ENCODE measurements around the gene LZTS3.
"Not testable (repeated sequence)": the region's sequence is repeated elsewhere in the genome, so short reads cannot be mapped to it uniquely, and the experiment has no call there.

The LZTS3 gene

GRCh38 chr20:3167738-3168078, 5.6 kb downstream of the LZTS3 start:
- no peak for DNase-seq (ENCODE audit: low read depth)

- no peak for DNase-seq (ENCODE audit: low read depth)
Observed at GRCh38 chr20:3166913-3167342, 6.4 kb downstream of the LZTS3 start.

- DNase-seq (ENCODE audit: low read depth) = no peak
Observed at GRCh38 chr20:3166338-3166912, 6.9 kb downstream of the LZTS3 start.

GRCh38 chr20:3165473-3166337, 7.6 kb downstream of the LZTS3 start:
- DNase-seq (ENCODE audit: low read depth) = no peak

- no peak for DNase-seq (ENCODE audit: low read depth)
Observed at GRCh38 chr20:3164763-3165410, 8.5 kb downstream of the LZTS3 start.

- no peak for DNase-seq (ENCODE audit: low read depth)
Observed at GRCh38 chr20:3164043-3164762, 9.1 kb downstream of the LZTS3 start.

- DNase-seq (ENCODE audit: low read depth) = no peak
Observed at GRCh38 chr20:3163099-3164042, 10.0 kb downstream of the LZTS3 start.

- no peak for DNase-seq (ENCODE audit: low read depth)
Observed at GRCh38 chr20:3162080-3162611, 11.2 kb downstream of the LZTS3 start.

GRCh38 chr20:3161316-3162079, 11.9 kb downstream of the LZTS3 start:
- DNase-seq (ENCODE audit: low read depth) = no peak

- DNase-seq (ENCODE audit: low read depth) = no peak
Observed at GRCh38 chr20:3160418-3160817, 12.9 kb downstream of the LZTS3 start.

GRCh38 chr20:3158968-3159431, 14.3 kb downstream of the LZTS3 start:
- peak; percentile 46 for DNase-seq (ENCODE audit: low read depth)

- DNase-seq (ENCODE audit: low read depth) = no peak
Observed at GRCh38 chr20:3157817-3158216, 15.5 kb downstream of the LZTS3 start.

GRCh38 chr20:3156811-3157619, 16.3 kb downstream of the LZTS3 start:
- DNase-seq (ENCODE audit: low read depth) = peak; percentile 59

GRCh38 chr20:3152057-3152644, 21.2 kb downstream of the LZTS3 start:
- not testable (repeated sequence) for DNase-seq (ENCODE audit: low read depth)

- DNase-seq (ENCODE audit: low read depth) = no peak
Observed at GRCh38 chr20:3150908-3151307, 22.4 kb downstream of the LZTS3 start.

GRCh38 chr20:3146732-3147341, 26.5 kb downstream of the LZTS3 start:
- peak; percentile 26 for DNase-seq (ENCODE audit: low read depth)

GRCh38 chr20:3141757-3142156, 31.6 kb downstream of the LZTS3 start:
- DNase-seq (ENCODE audit: low read depth) = no peak

GRCh38 chr20:3137492-3137891, 35.9 kb downstream of the LZTS3 start:
- DNase-seq (ENCODE audit: low read depth) = peak; percentile 97
